Activated T-cell treated with anti-CD3 and anti-CD28 coated beads for 24 hours (primary cell): ENCODE results near the gene ASF1B.
A peak's percentile ranks its signal among the peaks of the same experiment; 100 is the strongest.
"Not testable (repeated sequence)": the region's sequence is repeated elsewhere in the genome, so short reads cannot be mapped to it uniquely, and the experiment has no call there.

Source experiments
- DNase-seq: peaks from one replicate; pipeline ENCODE4 v3.0.0-alpha.2; 2020; ENCODE audit warnings: low read depth

The ASF1B gene

GRCh38 chr19:14159059-14159458, 22.7 kb upstream of the ASF1B start:
- no peak for DNase-seq

DNA sequence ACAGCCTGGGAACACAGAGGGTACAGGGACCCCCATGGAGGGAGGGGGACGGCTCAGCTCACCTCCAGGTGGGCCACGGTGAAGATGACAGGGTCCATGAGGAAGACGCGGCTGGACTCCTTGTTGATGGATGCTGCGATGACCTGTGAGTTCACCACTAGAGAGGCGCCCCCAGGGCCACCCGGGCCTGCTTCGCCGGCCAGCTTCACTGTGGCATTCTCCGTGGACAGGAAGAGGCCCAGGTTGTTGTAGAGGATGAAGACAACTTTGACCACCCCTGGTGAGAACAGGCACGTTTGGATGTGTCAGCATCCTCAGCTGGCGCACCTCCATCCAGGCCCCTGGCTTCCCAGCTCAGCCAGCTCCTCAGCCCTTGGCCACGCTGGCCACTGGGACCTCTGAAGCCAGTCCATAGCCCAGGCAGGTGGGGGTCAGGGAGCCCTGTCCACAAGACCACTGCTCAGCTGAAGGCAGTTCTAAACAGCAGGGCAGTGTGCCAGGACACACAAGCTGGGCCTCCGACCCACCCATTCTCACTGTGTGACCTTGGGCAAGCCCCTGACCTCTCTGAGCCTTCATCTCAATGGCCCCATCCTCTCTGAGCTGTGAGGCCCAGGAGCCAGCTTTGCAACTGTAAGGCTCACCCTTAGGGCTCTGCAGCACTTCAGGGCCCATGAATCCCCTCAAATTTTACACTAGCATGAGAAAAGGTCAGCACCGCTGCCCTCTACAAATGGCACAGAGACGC, 22.1 kb upstream of the ASF1B start:
- DNase-seq: no peak

DNA sequence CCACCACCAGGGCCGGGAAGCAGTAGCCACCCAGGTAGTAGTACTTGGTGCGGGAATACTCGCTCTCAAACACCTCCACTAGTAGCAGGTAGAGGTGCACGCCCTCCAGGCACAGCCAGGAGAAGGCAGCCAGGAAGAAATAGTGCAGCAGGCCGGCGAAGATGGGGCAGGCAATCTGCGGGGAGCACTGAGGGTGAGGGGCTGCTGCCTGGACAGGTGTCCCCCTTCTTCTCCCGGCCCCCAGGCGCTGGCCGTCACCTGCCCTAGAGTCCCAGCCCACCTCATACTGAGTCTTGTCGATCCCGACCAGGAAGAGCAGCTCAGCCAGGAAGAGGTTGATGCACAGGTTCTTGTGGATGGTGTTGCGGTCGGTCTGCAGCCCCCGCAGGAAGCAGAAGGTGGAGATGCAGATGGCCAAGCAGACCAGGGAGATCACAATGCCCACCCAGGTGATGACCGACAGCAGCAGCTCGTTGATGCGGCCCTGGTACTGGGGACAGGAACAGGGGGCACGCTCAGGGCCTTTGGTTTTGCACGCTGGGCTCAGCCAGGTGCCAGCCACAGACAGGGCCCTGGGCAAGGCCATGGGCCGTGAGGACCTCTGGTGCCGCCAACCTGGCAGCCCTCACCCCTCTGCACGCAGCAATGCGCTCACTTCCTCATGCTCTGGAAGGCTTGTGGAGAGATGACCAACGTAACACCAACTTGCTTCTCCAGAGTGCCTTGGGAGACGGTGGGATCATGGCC, 20.8 kb upstream of the ASF1B start:
- no peak for DNase-seq

DNA sequence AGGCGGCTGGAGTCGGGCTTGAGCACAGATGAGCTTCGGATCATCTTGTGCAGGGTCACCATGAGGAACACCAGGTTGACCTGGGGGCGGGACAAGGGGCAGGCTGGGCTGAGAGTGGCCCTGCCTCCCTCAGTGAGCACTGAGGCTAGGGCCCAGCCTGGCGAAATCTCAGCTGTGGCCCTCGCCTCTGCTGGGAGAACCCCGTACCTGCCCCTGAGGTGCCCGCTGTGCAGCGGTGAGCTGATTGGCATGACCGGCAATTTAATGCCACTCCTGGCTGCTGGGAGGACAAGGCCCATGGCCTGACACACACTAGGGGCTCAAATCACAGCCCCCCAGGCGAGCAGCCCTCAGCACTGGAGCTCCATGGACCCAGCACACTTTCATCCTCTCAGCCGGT, 19.7 kb upstream of the ASF1B start:
- DNase-seq: no peak

DNA sequence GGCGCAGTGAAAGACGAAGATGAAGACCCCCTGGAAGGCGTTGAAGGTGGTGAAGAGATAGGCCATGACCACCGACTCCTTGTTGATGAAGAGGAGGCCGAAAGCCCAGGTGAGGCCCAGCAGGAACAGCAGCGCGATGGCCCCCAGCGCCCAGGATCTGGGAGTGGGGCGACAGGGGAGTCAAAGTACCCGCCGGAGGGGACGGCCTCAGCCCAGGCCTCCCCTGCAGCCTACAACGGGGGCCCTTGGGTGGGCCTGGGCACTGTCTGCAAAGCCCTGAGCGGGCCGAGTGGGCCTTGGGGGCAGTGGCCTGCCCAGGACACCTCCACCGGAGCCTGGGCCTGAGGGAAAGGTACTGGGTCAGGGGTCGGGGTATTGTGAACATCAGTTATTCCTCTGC, 19.0 kb upstream of the ASF1B start:
- DNase-seq: no peak

DNA sequence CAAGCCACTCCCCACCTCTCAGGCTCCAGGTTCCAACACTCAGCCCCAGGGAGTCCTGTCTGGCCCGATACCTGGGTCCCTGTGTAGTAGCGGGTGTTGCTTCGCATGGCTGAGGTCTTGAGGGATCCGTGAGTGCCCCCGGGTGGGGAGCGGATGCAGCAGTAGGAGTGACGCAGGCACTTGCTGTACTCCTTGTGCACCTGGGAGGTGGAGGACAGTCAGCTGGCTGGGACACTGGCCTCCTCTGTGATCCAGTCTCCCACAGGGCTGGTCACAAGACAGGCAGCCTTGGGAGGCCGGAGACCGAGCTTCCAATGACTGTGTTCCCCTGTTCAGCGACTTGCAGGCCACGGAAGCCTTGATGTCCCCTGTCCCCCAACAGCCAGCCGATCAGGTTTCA, 16.3 kb upstream of the ASF1B start:
- DNase-seq: no peak

GRCh38 chr19:14150770-14151661, 14.6 kb upstream of the ASF1B start:
- DNase-seq: no peak

GRCh38 chr19:14150041-14150769, 13.8 kb upstream of the ASF1B start:
- DNase-seq: no peak

- peak; percentile 28 for DNase-seq
Measured at GRCh38 chr19:14149509-14149994, 13.2 kb upstream of the ASF1B start.

DNA sequence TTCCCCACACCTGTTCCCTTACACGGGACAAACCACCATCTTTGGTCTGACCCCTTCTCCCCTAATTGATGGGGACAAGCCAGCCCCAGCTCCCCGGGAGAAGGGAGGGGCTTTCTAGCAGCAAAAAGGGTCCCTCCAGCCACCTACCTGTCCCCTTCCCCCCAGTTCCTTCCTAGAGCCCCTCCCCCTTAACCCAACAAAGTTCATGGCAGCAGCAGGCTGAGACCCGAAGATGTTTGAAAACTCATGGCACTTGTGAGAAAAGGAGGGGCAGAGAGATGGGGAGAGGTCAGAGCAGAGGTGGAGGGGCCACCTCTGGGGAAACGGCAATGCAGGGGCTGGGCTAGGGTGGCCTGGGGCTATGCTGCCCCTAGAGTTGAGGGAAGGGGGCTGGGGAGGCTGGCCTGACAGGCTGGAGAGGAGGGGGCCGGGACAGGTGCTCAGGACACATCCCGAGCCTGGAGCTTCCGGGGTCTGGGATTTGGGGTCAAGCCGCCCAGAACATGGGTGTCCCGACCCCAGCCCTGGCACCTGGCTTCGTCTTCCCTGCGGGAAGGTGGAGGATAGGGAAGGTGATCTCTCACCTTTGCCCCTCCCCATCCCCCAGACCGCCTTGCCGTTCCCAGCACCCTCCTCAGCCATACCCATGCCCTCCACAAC, 12.5 kb upstream of the ASF1B start:
- DNase-seq: no peak

DNA sequence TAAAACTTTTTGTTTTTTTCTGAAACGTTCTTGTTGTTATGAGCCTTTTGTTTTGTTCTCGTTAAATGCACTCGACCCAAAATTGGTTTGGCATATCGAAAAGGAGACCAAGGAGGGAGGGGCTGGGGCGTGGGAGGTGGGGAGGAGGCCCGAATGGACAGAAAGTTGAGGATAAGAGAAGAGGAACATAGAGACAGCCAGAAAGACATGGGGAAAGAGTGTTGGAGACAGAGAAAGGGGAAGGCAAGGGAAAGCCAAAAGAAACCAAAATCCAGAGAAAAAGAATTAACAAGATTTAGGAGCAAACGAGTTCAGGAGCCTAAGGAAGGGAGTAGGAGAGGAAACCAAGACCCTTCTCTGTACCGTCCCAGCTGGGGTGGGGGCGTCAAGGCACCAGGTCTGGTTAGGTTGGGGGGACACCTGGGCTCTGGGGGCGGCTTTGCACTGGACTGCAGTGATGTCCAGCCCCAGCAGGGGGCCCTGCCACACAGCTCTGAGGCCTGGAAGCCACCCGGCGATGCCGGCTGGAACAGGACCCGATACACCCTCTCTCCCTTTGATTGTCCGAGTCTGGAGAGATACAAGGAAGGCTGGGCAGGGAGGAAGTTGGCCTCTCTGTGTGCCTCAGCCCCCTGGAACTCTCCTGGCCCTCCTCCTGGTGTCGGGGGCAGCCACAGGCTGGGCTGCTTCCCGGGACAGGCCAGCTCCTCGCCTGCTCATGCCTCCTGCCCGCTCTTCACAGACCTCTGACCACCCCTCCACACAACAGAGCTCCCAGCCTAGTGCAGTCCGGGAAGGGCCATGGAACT, 11.6 kb upstream of the ASF1B start:
- DNase-seq: peak; percentile 28

GRCh38 chr19:14146789-14147216, 10.4 kb upstream of the ASF1B start:
- no peak for DNase-seq

DNA sequence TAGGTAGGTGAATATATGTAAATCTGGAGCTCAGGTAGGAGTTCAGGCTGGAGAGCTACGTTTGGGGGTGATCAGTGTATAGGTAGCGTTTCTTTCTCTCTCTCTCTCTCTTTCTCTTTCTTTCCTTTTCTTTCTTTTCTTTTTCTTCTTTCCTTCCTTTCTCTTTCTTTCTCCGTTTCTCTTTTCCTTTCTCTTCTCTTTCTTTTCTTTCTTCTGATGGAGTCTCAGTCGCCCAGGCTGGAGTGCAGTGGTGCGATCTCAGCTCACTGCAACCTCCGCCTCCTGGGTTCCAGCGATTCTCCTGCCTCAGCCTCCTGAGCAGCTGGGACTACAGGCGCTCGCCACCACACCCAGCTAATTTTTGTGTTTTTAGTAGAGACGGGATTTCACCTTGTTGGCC, 9.8 kb upstream of the ASF1B start:
- DNase-seq: not testable (repeated sequence)

DNA sequence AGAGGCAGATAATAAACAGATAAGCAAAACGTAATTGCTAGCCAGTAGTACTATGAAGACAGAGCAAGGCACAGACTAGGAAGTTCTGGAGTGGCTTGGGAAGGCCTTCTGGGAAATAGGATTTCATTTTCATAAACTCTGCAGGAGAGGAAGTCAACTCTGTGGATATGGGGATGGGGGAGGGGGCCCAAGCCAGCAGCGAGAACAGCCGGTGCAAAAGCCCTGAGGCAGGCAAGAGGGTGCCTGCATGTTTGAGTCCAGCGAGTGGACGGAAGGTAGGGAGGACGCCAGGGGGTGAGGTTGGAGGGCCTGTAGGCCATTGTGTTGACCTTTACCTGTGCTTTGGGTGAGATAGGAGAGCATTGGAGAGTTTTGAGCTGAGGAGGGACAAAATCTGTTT, 9.0 kb upstream of the ASF1B start:
- no peak for DNase-seq

GRCh38 chr19:14142262-14143190, 6.1 kb upstream of the ASF1B start:
- DNase-seq: no peak

GRCh38 chr19:14141041-14141440, 4.7 kb upstream of the ASF1B start:
- no peak for DNase-seq

GRCh38 chr19:14139944-14140343, 3.6 kb upstream of the ASF1B start:
- no peak for DNase-seq

- no peak for DNase-seq
Measured at GRCh38 chr19:14138576-14139265, 2.3 kb upstream of the ASF1B start.
